HUDEP-2 (cell line): ENCODE measurements around the gene SLC5A11.
"Not testable (repeated sequence)": the region's sequence is repeated elsewhere in the genome, so short reads cannot be mapped to it uniquely, and the experiment has no call there.

ENCODE experiments used
- DNase-seq, 76 experiments: peaks; one replicate each; lab custom pipeline; 2025; ENCODE audit not compliant: unreplicated experiment in 76 of 76; lab: John Stamatoyannopoulos, UW

The SLC5A11 gene

DNA sequence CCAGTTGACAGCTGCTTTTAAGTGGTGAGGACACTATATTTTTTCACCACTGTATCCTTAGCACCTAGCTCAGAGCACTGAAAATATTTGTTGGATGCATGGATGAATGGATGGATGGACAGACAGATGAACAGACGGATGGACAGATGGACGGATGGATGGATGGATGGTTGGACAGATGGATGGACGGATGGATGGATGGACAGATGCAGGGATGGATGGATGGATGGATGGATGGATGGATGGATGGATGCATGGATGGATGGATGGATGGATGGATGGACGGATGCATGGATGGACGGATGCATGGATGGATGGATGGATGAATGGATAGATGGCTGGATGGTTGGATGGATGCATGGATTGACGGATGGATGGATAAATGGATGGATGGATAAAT, 12.4 kb upstream of the SLC5A11 start:
- DNase-seq, result no peak

GRCh38 chr16:24834459-24835335, 11.1 kb upstream of the SLC5A11 start:
- DNase-seq, result peak in 68 of 76 experiments; percentile 3 to 76 (median 47)

- DNase-seq, result no peak
These were observed 8.9 kb upstream of the SLC5A11 start for GRCh38 chr16:24836836-24837235.

GRCh38 chr16:24837969-24838368, 7.8 kb upstream of the SLC5A11 start:
- no peak for DNase-seq

GRCh38 chr16:24838554-24839266, 7.1 kb upstream of the SLC5A11 start:
- DNase-seq, result peak in 36 of 76 experiments; percentile 2 to 61 (median 22)

DNA sequence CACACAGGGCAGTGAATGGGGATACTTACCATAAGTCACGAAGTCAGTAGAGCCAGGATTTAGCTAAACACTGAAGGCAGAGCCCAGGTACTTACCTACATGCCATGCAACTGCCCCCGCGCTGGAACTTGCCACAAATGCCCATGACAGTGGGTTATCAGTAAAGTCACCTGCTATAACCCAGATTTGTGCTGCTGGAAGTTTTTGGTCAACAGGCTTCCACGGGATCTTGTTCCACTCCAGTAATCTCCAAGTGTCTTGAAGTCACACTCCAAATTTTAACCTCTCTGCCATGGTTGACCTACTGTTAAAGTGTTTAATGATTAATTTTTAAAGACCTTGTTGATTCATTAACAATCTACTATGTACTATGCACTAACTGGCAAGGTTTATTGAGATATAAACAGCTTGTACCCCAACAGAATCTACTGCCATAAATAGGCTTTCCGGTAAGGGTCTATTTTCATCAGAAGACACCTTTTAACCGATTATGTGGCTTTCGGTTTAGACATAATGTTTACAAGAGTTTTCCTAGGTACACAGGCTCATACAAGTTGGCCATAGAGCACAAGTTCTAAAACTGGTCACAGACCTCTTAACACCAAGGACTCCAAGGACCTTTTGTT, 6.3 kb upstream of the SLC5A11 start:
- no peak for DNase-seq

GRCh38 chr16:24841291-24841690, 4.5 kb upstream of the SLC5A11 start:
- DNase-seq, result no peak

DNA sequence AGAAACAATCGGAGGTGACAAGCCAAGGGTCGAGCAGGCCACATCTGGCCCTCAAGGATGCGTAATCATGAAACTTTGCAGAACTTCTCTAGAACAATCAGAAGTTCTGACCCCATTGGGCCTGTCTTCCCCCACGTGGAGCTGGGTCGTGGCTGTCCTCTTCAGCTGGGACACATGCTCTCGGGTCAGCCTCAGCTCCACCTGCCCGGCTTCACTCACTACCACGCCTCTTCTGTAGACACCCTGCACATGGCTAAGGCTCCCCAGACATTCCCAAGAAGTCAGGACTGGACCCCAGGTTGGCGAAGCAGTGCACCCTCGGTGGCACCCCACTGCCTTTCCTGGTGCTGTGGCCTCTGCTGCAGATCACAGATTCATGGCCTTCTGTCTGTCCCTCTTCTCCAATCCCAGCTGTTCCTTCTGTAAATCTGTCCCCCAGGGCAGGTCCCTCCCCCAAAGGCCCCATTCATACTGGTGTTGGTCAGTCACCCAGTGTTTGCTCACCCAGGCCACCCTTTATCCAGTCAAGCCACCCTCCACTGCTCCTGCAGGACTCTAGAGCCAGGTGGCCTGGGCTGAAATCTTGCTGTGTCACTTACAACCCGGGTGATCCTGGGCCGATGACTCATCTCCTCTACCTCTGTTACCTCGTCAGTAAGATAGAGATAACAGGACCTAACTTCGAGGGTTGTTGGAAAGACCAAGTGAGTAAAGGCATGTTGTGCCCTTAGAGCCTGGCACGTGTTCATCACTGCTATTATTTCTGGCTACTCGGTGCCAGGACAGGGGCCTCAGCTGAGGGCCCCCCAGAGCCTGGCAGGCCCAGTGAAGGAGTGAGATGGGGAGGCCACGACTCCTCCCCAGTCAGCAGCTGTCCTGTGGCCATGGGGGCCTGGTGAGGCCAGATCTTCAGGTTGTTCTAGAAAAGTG, 1.4 kb upstream of the SLC5A11 start:
- DNase-seq, result peak in 9 of 76 experiments; percentile 4 to 32 (median 12)

DNA sequence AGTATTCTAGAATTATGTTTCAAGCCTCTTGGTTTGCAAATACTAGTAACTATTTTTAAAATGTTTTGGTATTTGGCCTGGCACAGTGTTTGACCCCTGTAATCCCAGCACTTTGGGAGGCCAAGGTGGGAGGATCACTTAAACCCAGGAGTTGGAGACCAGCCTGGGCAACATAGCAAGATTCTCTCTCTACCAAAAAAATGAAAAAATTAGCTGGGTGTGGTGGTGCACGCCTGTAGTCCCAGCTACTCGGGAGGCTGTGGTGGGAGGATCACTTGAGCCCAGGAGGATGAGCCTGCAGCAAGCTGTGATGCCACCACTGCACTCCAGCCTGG, 765 bp upstream of the SLC5A11 start:
- not testable (repeated sequence) for DNase-seq

DNA sequence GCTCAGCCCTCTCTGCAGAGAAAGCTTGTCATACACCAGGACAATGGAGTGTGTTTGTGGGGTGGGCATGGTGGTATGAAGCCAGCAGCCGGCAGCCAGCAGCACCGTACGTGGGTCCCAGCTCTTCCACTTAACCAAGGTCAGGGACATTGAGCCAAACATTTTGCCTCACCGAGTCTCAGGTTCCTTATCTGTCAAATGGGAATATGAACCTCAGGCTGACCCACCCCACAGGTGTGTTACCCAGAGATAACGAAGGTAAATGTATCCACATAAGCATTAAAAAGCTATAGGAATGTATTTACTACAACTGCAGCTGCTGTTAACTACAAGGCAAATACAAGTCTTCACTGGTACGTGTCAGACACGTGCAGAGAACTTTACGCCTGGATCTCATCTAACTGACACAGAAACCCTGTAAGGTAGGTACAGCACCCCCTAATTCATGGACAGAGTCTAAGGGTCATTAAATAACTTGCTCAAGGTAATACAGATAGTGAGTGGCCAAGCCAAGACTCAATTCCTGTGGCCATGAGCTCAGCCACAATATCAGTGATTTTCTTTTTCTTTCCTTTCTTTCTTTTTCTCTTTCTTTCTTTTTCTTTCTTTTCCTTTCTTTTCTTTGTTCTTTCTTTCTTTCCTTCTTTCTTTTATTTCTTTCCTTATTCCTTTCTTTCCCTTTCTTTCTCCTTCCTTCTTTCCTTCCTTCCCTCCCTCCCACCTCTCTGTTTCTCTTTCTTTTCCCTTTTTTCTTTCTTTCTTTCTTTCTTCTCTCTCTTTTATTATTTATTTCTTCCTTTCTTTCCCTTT, 990 bp downstream of the SLC5A11 start:
- DNase-seq, result no peak

DNA sequence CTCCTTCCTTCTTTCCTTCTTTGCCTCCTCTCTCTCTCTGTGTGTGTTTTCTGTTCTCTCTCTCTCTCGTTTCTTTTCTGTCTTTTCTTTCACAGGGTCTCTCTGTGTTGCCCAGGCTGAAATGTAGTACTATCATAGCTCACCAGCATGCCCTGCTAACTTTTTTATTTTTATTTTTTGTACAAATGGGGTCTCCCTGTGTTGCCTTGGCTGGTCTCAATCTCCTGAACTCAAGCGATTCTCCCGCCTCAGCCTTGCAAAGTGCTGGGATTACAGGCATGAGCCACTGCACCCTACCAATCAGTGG, 1.5 kb downstream of the SLC5A11 start:
- no peak for DNase-seq

GRCh38 chr16:24848065-24848464, 2.3 kb downstream of the SLC5A11 start:
- no peak for DNase-seq

- no peak for DNase-seq
These were observed 3.9 kb downstream of the SLC5A11 start for GRCh38 chr16:24849641-24850040.

DNA sequence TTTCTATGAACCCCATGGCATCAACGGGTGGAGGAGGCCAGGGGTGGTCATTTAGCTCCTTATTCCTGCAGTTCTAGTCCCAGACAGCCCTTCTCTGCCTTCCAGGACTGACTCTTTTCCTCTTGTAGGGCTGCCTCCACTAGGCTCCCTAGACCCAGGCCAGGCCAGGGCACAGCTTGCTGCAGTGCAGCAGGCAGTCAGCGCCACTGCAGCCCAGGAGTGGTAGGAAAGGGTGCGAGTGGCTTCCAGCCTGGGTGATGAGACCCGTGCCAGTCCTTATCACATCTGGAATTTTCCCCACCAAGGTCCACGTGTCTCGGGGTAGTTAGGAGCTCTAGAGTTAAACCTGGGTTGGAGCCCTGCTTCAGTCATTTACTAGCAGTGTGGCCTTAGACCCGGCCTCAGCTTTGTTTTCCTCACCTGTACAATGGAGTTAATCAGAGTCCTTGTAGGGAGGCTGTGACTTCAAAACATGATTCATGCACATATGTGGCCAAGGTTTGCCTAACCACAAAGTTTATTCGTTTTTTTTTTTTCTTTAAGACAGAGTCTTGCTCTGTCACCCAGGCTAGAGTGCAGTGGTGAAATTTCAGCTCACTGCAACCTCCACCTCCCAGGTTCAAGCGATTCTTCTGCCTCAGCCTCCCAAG, 4.7 kb downstream of the SLC5A11 start:
- DNase-seq, result no peak

DNA sequence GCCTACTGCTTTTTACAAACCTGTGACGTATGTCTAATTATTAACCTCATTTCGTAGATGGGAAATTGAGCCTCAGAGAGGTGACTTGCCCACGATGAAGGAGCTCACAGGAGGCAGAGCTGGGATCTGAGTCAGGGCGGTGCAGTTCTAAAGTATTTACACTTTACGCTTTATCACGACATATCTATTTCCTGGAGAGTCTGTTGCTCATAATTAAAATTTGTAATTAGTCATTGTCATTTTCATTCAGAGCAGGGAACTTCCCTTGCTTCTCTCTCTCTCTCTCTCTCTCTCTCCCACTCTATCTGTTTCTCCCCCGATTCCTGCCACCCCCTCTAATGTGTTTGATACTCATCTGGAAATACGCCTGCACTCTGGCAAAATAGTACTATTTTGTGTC, 5.9 kb downstream of the SLC5A11 start:
- no peak for DNase-seq

DNA sequence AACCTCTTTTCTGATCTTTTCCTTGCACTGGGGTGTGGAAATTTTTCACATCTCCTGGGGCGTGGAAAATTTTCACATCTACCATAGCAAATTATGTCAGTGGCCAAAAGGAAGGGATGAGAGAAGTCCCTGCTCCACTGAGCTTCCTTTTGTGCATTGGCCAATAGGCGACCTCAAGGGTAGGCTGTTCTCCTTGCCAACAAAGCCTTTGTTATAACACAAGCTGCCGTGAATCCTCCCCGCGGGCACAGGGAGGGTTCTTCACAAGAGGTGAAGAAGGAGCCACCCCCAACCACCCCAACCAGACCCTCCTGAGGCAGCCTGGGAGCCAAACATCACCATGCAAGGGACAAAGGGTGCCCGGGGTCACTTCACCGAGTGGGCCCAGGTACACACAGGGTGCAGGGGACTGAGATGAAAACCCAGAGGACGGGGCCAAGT, 6.5 kb downstream of the SLC5A11 start:
- DNase-seq, result no peak

- DNase-seq, result no peak
These were observed 7.5 kb downstream of the SLC5A11 start for GRCh38 chr16:24853169-24853824.

GRCh38 chr16:24853830-24854229, 8.1 kb downstream of the SLC5A11 start:
- DNase-seq, result no peak
